Lower lobe of right lung (tissue), 2 donors: ENCODE measurements around the gene PSMD10. TPM values are rescaled to one million over a fixed set of nuclear protein-coding genes. Genes with fewer than 3 reads are reported as not detected.

ENCODE experiments used
- ATAC-seq, 2 donors: fragments of 200-7000 bp; cut with Tn5 transposase; one replicate each; pipeline ENCODE4 v1.9.1; 2020 to 2022; ENCODE audit warnings: mild to moderate bottlenecking in 2 of 2, moderate library complexity in 2 of 2
- DNase-seq: peaks from one replicate; pipeline ENCODE4 v3.0.0-alpha.2; 2020
- H3K27ac ChIP-seq: fragments of 200-600 bp; one replicate; pipeline ENCODE4 v1.8.0; 2022
- H3K27me3 ChIP-seq: fragments of 200-600 bp; one replicate; pipeline ENCODE4 v1.8.0; 2022; ENCODE audit warnings: low read depth
- H3K36me3 ChIP-seq: fragments of 200-600 bp; one replicate; pipeline ENCODE4 v1.8.0; 2022; ENCODE audit warnings: mild to moderate bottlenecking
- H3K4me1 ChIP-seq: fragments of 200-600 bp; one replicate; pipeline ENCODE4 v1.8.0; 2022
- H3K4me3 ChIP-seq: fragments of 200-600 bp; one replicate; pipeline ENCODE4 v1.8.0; 2022; ENCODE audit warnings: mild to moderate bottlenecking
- H3K9me3 ChIP-seq: fragments of 200-600 bp; one replicate; pipeline ENCODE4 v1.8.0; 2022
- intact Hi-C: fragments of 100-400 bp; cut with DNase I; formaldehyde crosslinking; loops from one replicate; pipeline ENCODE4 v1.11.0; 2022
- total RNA-seq: library from RNA; stranded (reverse); fragmentation: NEBNext Ultra II Directional; extraction: Animal tissue kit (Norgen Biotek cat#: 25700); gene quantifications from one replicate; pipeline ENCODE4 v1.2.1, GENCODE V29; 2021
- TF ChIP-seq, protein P1 (sequence below): fragments of 200-600 bp; IDR thresholded peaks from one replicate; pipeline ENCODE4 v1.8.0; 2022; ENCODE audit warnings: antibody characterized with exemption, mild to moderate bottlenecking
- donor health status: DM: no; HTN: yes; CAD: no; lungs with severe emphysema.

Gene PSMD10
- total RNA-seq, 1 donor from 2014 or later: 39.2 TPM

DNA sequence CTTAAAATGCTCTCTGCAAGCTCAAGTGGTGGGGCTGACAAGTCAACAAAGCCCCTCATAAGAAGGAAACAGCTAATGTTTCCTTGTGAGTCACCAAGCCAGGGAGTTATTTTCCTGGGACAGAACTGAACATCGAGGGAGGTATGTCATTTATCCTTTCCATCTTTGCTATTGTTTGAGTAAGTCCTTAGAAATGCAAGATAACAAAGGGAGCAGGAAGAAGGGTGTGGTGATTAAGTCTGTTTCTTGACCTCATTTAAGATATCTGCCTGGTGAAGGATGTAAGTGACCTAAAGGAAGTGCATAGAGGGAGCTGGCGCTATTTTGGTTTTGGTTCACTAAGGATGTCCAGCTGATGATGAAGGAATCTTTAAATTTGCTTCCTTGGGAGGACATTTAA lies 40.1 kb upstream of the PSMD10 start:
- peaks cover 19% of the 10 kb centered on the region for H3K36me3 ChIP-seq
- H3K27me3 ChIP-seq: no peaks in the 10 kb centered on the region
- no peaks in the 10 kb centered on the region for H3K9me3 ChIP-seq
- no peak overlapping the region for H3K27ac ChIP-seq
- TF ChIP-seq, protein P1, sequence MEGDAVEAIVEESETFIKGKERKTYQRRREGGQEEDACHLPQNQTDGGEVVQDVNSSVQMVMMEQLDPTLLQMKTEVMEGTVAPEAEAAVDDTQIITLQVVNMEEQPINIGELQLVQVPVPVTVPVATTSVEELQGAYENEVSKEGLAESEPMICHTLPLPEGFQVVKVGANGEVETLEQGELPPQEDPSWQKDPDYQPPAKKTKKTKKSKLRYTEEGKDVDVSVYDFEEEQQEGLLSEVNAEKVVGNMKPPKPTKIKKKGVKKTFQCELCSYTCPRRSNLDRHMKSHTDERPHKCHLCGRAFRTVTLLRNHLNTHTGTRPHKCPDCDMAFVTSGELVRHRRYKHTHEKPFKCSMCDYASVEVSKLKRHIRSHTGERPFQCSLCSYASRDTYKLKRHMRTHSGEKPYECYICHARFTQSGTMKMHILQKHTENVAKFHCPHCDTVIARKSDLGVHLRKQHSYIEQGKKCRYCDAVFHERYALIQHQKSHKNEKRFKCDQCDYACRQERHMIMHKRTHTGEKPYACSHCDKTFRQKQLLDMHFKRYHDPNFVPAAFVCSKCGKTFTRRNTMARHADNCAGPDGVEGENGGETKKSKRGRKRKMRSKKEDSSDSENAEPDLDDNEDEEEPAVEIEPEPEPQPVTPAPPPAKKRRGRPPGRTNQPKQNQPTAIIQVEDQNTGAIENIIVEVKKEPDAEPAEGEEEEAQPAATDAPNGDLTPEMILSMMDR: no peak
- H3K4me3 ChIP-seq: no peak overlapping the region
- intact Hi-C loops: no loop called here
- H3K4me1 ChIP-seq: no peaks in the 10 kb centered on the region
- ATAC-seq (no peak), DNase-seq (no peak)

GRCh38 chrX:108130889-108131288 lies 39.5 kb upstream of the PSMD10 start:
- Histone ChIP-seq H3K27me3 (no peaks in the 10 kb centered on the region), H3K9me3 (no peaks in the 10 kb centered on the region), H3K27ac (no peak overlapping the region), H3K4me1 (no peaks in the 10 kb centered on the region), H3K4me3 (no peak overlapping the region), H3K36me3 (peaks cover 19% of the 10 kb centered on the region)
- DNase-seq (no peak), ATAC-seq (no peak)
- TF ChIP-seq, protein P1: no peak
- intact Hi-C loops: no loop called here

GRCh38 chrX:108127152-108127551 lies 35.8 kb upstream of the PSMD10 start:
- Histone ChIP-seq H3K4me1 (no peaks in the 10 kb centered on the region), H3K27ac (no peak overlapping the region), H3K4me3 (no peak overlapping the region), H3K27me3 (no peaks in the 10 kb centered on the region), H3K36me3 (peaks cover 6% of the 10 kb centered on the region), H3K9me3 (no peaks in the 10 kb centered on the region)
- TF ChIP-seq, protein P1: no peak
- ATAC-seq: no peak
- no peak for DNase-seq
- intact Hi-C loops: no loop called here

GRCh38 chrX:108126661-108127060 lies 35.3 kb upstream of the PSMD10 start:
- Histone ChIP-seq H3K4me1 (no peaks in the 10 kb centered on the region), H3K4me3 (no peak overlapping the region), H3K27me3 (no peaks in the 10 kb centered on the region), H3K27ac (no peak overlapping the region), H3K36me3 (peaks cover 6% of the 10 kb centered on the region), H3K9me3 (no peaks in the 10 kb centered on the region)
- DNase-seq: no peak
- TF ChIP-seq, protein P1: no peak
- intact Hi-C loops: no loop called here
- ATAC-seq: no peak

DNA sequence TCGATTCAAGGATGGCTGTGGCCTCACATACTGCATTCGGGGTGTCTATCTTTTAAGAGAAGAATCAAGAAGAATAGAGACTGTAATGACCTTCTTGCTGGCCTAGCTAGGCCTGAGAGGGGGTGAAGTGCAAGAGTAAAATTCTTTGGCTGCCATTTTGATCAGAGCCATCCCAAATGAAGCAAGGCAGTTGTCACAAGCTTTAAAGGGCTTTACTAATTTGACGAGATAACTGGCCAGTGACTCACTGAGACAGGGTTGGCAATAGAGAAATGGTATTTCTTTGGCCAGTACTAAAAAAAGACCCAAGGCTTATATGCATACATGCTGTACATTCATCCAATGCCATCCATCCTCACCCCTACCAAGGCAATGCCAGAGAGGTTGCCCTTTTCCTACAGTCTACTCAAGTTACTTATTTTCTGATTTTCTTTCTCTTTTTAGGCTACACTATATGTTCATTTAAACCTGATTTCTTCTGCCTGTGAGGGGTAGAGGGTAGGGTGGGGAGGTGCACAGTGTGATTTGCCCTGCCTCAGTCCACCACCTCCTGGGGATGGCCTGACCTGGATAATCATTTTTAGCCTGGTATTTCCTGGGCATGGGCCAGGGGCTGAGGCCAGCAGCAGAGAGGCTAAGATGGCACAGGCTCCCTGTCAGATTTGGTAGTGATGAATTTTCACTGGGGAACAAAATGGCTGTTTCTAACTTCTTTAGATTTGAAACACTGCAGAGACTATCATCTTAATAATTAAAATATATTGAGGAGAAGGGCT lies 32.4 kb upstream of the PSMD10 start:
- DNase-seq: no peak
- Histone ChIP-seq H3K36me3 (peaks cover 6% of the 10 kb centered on the region), H3K4me3 (no peak overlapping the region), H3K4me1 (peaks cover 4% of the 10 kb centered on the region), H3K27ac (no peak overlapping the region), H3K27me3 (no peaks in the 10 kb centered on the region), H3K9me3 (no peaks in the 10 kb centered on the region)
- TF ChIP-seq, protein P1: no peak
- intact Hi-C loops: no loop called here
- no peak for ATAC-seq
